G401 (cell line): ENCODE results near the gene GRM7. TPM values are rescaled to one million over a fixed set of nuclear protein-coding genes. Genes with fewer than 3 reads are reported as not detected.

Experiments used
- DNase-seq: peaks from one replicate; pipeline ENCODE4 v3.0.0-alpha.2; 2015; ENCODE audit warnings: low spot score
- in situ Hi-C: cut with HindIII; loops from 2 replicates; pipeline ENCODE4 v1.10.0; 2016; ENCODE audit warnings: low sequenced_read_pairs, mixed read lengths
- total RNA-seq: library from RNA; depleted of rRNA; stranded (reverse); fragments of >200 nt; shearing (Covaris generic); gene quantifications from 2 replicates; pipeline ENCODE4 v1.2.3, GENCODE V29; 2014

GRM7 gene
- total RNA-seq, 1 experiment from 2014 or later: not detected

DNA sequence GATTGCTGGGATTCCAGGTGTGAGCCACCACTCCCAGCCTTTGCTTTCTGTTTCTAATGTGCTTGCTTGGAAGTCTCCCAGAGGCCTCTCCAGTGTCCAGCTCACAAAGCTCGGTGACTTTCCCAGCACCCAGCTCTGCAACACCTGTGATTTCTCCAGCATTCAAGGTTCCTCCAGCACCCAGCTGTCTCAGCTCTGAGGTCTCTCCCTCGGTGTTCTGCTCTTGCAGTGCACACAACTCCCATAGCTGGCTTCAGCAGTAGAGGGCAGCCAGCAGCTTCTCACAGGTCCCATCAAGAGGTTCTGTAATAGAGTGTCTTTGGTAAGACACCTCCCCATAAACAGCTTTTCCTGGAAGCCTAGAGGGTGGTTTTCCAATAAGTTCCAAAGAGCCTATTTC lies 75.1 kb downstream of the GRM7 start:
- DNase-seq: no peak
- in situ Hi-C loops: no loop called here

GRCh38 chr3:6962801-6963200 lies 101.9 kb downstream of the GRM7 start:
- in situ Hi-C loops: no loop called here
- no peak for DNase-seq

DNA sequence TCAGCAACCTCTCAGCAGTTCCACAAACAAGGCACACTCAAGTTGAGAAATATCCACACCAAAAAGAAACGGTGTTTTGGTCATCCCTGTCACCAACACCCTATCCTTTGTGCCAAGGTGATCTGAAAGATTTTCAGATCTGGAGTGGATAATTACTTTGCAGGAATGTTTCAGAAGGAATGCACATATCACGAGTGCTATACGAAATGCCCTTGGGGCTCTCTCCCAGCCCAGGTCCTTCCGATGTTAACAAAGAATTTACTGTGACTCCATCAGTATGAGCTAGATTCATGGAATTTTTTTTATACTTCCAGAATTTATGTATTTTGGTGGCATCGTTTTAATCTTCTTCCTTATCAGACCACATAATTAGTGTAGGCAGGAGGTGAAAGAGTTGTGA lies 105.0 kb downstream of the GRM7 start:
- in situ Hi-C loops: no loop called here
- DNase-seq: no peak

- in situ Hi-C loops: no loop called here
- DNase-seq: no peak
Observed at GRCh38 chr3:6971933-6972332, 111.0 kb downstream of the GRM7 start.

- DNase-seq: no peak
Observed at GRCh38 chr3:6985848-6986247, 124.9 kb downstream of the GRM7 start.

GRCh38 chr3:6989608-6990291 lies 128.8 kb downstream of the GRM7 start:
- in situ Hi-C loops: no loop called here
- no peak for DNase-seq

More at GRCh38 chr3:6985848-6986247, 124.9 kb downstream of the GRM7 start:
- in situ Hi-C loops: no loop called here

- in situ Hi-C loops: no loop called here
- DNase-seq: no peak
Observed at GRCh38 chr3:6994081-6994668, 133.3 kb downstream of the GRM7 start.

DNA sequence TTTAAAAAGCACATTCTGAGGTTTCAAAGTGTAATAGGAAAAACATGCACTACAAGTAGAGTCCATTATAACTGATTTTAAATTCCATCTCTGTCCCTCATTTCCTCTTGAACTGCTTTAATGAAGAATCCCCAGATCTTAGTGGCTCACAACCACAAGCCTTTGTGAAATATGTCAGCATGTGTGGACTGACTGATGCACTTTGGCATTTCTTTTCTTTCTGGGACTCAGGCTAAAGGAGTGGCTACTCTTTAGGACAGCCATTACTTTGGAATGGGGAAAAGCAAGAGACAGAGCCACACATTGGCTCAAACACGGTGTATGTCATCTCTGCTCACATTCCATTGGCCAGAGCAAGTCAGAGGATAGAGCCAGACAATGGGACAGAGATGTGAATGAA lies 139.6 kb downstream of the GRM7 start:
- no peak for DNase-seq
- in situ Hi-C loops: no loop called here

GRCh38 chr3:7001370-7001769 lies 140.5 kb downstream of the GRM7 start:
- in situ Hi-C loops: no loop called here

DNA sequence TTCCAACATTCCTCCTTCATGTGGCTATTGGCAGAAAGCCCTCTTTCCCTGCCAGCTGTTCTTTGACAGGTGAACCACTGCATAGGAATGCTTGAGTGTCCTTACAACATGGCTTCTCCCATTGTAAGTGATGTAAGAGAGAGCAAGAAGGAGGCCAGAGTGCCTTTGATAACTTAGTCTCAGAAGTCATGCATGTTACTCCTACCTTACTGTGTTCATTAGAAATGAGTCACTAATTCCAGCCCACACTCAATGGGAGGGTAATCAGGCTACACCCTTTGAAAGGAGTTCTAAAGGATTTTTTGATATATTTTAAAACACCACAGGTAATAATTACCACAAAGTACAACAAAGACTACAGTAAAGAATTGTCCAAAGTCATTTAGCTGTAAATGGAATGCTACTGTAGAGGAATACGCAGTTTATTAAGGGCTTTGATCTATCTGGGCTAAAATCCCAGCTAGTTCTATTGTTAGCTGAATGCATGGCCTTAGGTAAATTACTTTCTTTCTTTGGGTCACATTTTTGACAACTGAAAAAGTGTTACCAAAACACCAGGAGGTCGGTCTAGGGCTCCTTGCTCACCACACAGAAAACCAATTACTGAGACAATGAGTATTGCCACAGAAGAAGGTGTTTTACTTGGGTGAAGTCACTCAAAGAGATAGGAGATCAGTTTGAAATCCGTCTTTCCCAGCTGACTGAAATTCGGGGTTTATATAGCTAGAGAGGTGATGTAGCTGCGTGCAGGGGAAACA lies 154.9 kb downstream of the GRM7 start:
- no peak for DNase-seq
- in situ Hi-C loops: no loop called here

More at GRCh38 chr3:7001370-7001769, 140.5 kb downstream of the GRM7 start:
- DNase-seq: no peak

DNA sequence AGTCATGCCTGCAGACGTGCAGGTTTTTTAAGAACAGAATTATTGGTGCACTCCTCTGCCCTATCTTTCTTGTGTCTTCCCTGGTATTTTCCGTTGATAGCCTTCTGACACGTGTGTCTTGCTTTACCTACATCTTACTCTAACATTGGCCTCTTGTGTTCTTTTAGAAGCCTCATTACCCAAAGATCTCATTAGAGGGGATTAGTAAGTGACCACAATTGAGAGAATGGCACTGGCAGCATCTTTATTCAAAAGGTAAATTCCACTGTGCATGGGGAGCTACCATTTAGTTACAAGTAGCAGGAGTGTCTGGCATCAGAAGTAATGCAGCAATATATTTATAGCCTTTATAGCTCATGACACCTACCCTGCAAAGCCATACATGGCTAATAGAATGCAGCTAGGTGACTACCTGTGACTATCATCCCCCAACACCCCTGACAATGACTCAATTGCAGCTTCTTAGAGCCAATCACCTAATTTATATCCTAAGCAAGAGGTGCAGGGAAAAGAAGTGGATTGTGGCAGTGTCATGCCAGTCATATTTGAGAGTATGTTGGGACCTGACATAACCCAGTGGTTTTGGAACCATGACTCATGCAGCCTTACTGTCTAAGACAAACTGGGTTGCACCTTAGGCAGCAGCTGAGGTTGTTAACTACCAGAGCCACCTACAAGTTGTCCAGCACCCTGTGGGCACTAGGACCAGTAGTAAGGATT lies 164.8 kb downstream of the GRM7 start:
- DNase-seq: no peak
- in situ Hi-C loops: no loop called here

DNA sequence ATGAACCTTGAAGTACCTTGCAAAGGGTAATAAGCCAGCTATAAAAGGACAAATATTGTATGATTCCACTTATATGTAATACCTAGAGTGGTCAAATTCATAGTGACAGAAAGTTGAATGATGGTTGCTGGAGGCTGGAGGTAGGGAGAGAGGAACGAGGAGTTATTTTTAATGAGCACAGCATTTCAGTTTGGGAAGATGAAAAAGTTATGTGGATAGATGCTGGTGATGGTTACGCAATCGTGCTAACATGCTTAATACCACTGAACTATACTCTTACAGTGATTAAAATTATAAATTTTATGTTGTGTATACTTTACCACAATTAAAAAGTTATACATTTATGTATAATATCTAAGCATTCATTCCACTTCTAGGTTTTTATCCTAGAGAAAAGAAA lies 168.6 kb downstream of the GRM7 start:
- in situ Hi-C loops: no loop called here

GRCh38 chr3:7038394-7038793 lies 177.5 kb downstream of the GRM7 start:
- in situ Hi-C loops: no loop called here

More for the DNA sequence above, 168.6 kb downstream of the GRM7 start:
- no peak for DNase-seq

DNA sequence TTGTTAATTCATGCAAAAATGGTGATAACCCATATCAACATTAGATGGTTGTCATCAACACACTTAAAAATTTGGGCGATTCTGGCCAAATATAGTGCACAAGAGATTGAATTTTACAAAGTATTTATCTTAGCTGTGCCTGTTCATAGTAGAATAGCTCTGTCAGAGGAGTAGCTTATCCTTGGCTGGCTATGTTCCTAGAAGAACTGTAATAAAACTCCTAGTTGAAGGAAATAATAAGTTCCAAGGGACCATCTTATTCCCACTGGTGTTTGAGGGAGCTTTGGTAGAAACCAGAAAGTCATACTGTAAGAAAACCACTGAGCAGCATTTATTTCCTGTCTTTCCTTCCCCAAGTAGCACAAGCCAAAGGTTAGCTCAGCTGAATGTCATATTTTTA lies 201.8 kb downstream of the GRM7 start:
- no peak for DNase-seq
- in situ Hi-C loops: no loop called here

More at GRCh38 chr3:7038394-7038793, 177.5 kb downstream of the GRM7 start:
- no peak for DNase-seq

GRCh38 chr3:7070461-7070860 lies 209.5 kb downstream of the GRM7 start:
- no peak for DNase-seq
- in situ Hi-C loops: no loop called here

GRCh38 chr3:7074217-7074616 lies 213.3 kb downstream of the GRM7 start:
- in situ Hi-C loops: no loop called here
- no peak for DNase-seq

GRCh38 chr3:7075117-7075516 lies 214.2 kb downstream of the GRM7 start:
- in situ Hi-C loops: no loop called here
- DNase-seq: no peak

- no peak for DNase-seq
- in situ Hi-C loops: no loop called here
Observed at GRCh38 chr3:7075901-7076300, 215.0 kb downstream of the GRM7 start.

DNA sequence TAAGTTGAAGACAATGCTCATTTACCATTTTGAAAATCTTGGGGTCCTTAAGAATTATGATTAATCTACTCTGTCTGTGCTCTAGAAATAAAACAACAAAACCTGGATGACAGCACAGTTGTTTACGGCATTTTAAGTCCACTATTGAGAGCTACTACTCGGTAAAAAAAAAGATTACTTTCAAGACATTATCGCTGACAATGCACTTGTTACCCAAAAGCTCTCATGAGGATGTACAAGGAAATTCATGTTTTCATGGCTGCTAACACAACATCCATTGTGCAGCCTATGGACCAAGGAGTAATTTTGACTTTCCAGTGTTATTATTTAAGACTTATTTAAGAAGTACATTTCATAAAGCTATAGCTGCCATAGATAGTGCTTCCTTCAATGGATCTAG lies 221.3 kb downstream of the GRM7 start:
- DNase-seq: no peak
- in situ Hi-C loops: no loop called here

GRCh38 chr3:7086417-7086816 lies 225.5 kb downstream of the GRM7 start:
- no peak for DNase-seq
- in situ Hi-C loops: no loop called here
